ENCODE measurements around the gene MEIS2.
A peak's percentile ranks its signal among the peaks of the same experiment; 100 is the strongest.

The MEIS2 gene

GRCh38 chr15:37019479-37020433 lies 80.6 kb downstream of the MEIS2 start:
- no peak overlapping the region for H3K4me3 ChIP-seq (ENCODE audit: low read depth, low read length)
- DNase-seq (ENCODE audit: low read depth): no peak

DNA sequence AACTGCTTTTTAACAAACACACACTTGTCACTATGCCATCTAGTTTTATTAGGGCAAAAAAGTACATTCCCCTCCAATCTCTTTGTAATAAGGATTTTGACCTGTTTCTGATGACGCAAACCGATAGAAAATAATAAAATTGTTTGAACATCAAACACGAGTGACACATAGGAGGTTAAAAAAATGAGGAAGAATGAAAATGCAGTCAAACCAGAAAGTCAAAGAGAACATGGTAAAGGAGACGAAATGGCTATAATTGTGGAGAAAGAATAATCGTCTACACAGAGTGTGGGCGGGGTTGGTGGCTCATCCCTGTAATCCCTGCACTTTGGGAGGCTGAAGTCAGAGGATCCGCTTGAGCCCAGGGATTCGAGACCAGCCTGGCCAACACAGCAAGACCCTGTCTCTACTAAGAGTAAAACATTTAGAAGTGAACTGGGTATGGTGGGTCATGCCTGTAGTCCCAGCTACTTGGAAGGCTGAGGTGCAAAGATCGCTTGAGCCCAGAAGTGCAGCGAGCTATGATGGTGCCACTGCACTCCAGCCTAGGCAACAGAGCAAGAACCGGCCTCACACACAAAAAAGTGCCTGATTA lies 83.2 kb downstream of the MEIS2 start:
- no peak overlapping the region for H3K4me3 ChIP-seq (ENCODE audit: low read depth, low read length)
- DNase-seq (ENCODE audit: low read depth): no peak

DNA sequence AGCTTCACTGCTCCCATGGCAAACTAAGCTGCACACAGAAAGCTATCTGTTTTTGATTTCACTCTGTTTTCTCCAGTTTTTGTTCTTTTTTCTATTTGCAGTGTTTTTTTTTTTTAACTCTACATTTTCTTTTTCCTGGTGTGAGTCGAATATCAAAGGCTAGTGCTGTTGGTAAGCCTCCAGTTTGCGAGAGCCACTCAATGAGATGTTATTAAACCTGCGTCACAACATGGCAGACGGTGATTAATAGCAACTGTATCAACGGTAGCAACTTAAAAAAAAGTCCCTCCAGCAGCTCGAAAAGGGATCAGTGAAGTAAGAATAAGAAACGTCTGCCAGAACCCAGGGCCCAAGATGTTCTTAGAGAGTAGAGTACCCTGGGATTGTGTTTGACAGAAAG lies 84.1 kb downstream of the MEIS2 start:
- DNase-seq (ENCODE audit: low read depth): peak; percentile 75
- H3K4me3 ChIP-seq (ENCODE audit: low read depth, low read length): no peak overlapping the region

GRCh38 chr15:37015451-37015850 lies 84.9 kb downstream of the MEIS2 start:
- no peak for DNase-seq (ENCODE audit: low read depth)
- no peak overlapping the region for H3K4me3 ChIP-seq (ENCODE audit: low read depth, low read length)

DNA sequence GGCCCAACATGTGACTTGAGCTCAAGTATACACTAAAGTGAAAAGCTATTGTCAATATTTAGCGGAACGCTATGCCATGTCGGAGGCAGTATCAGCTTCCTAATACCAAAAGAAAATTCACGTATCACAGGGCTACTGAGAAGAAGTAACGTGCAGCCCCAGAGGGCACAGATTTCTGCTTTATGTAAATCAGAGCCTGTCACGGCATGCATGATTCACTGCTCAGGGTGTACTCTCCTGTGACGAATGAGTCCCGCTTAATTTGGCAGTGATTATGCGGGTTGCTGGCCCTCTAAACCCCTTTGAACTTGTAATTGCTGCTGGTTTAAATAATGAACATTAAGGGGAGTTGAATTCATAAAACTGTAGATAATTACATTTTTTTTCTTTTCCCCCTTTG lies 85.3 kb downstream of the MEIS2 start:
- no peak overlapping the region for H3K4me3 ChIP-seq (ENCODE audit: low read depth, low read length)
- DNase-seq (ENCODE audit: low read depth): no peak

GRCh38 chr15:37014566-37014965 lies 85.8 kb downstream of the MEIS2 start:
- no peak overlapping the region for H3K4me3 ChIP-seq (ENCODE audit: low read depth, low read length)
- no peak for DNase-seq (ENCODE audit: low read depth)

- no peak overlapping the region for H3K4me3 ChIP-seq (ENCODE audit: low read depth, low read length)
- no peak for DNase-seq (ENCODE audit: low read depth)
Measured at GRCh38 chr15:37014137-37014536, 86.2 kb downstream of the MEIS2 start.

GRCh38 chr15:37010595-37010994 lies 89.8 kb downstream of the MEIS2 start:
- H3K4me3 ChIP-seq (ENCODE audit: low read depth, low read length): no peak overlapping the region
- DNase-seq (ENCODE audit: low read depth): no peak

DNA sequence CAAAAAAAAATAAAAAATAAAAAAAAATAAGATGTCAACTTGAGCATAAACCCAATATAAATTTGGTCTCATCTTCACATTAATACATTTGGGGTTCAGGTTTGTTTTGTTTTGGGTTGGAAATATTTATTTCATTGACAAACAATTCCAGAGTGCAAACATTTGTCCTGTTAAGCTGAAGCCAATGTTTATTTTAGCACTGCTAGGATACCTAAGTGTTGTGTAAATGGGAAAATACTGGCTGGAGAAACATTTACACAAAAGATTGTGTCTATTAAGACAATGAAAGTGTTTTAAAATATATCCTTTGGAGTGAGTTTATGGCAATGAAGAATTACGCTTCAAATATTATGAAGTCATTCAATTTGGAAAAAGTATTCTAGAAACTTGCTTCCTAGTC lies 91.1 kb downstream of the MEIS2 start:
- no peak for DNase-seq (ENCODE audit: low read depth)
- no peak overlapping the region for H3K4me3 ChIP-seq (ENCODE audit: low read depth, low read length)

DNA sequence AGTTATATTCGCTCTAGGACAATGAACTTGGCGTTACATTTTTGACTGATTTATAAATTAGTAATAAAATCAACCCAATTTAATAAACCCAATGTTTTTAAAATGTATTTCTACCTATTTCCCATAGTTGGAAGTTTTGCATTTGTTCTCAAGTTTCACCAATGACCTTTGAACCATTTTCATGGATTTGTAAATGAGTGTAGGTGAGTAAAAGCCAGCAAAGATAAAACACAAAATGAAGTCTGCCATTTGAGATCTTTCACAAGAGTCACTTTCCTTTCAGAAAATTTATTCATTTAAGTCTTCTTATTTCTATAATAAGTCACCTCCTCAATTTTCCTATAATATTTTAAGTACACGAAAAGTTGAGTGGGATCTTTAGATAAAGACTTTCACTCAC lies 92.1 kb downstream of the MEIS2 start:
- H3K4me3 ChIP-seq (ENCODE audit: low read depth, low read length): no peak overlapping the region
- DNase-seq (ENCODE audit: low read depth): no peak

DNA sequence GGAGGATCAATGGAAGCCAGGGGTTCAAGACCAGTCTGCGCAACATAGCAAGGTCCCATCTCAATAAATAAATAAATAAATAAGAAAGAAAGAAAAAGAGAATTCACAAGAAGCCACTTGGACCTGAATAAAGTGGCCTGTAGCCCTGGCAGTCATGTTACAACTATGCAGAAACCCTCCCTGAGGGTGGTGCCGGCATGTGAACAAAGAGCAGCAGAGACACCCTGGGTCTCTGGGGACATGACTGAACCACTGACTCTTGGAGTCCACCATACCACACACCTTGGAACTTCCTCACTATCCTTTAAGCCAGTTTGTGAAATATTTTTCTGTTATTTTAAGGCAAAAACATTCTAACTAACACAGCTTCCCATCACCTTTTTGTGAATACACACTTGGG lies 93.0 kb downstream of the MEIS2 start:
- DNase-seq (ENCODE audit: low read depth): no peak
- no peak overlapping the region for H3K4me3 ChIP-seq (ENCODE audit: low read depth, low read length)

DNA sequence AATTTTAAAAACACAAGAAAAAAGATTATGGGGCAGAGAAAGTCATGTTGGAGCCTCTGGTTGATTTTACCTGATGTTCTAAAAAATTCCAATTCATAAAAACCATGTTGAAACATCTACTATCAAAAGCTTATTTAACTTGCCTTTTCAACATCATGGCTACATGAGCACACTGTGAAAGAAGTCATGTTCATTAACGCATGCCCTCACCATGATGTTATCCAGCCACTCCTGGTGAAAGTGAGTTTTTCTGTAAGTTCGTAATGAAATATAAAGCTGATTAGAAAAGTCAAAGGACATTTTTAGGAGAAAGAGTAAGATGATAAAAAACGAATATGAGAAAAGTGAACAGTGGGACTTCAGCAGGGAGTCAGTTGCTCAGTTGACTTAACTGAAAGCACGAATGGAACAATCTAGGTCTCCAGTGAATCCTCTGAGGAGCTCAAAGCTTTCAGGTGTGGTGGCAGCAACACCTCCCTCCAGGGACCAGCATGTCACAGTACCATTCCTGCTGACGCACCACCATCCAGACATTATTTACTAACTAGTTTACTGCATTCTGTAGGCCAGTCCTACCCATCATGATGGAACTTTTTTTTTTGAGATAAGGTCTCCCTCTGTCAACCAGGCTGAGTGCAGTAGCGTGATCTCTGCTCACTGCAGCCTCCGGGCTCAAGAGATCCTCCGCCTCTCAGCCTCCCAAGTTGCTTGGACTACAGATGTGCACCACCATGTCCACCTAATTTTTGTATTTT lies 95.2 kb downstream of the MEIS2 start:
- no peak for DNase-seq (ENCODE audit: low read depth)

GRCh38 chr15:37004373-37004869 lies 95.9 kb downstream of the MEIS2 start:
- H3K4me3 ChIP-seq (ENCODE audit: low read depth, low read length): no peak overlapping the region
- DNase-seq (ENCODE audit: low read depth): no peak

More for the DNA sequence above, 95.2 kb downstream of the MEIS2 start:
- no peak overlapping the region for H3K4me3 ChIP-seq (ENCODE audit: low read depth, low read length)

DNA sequence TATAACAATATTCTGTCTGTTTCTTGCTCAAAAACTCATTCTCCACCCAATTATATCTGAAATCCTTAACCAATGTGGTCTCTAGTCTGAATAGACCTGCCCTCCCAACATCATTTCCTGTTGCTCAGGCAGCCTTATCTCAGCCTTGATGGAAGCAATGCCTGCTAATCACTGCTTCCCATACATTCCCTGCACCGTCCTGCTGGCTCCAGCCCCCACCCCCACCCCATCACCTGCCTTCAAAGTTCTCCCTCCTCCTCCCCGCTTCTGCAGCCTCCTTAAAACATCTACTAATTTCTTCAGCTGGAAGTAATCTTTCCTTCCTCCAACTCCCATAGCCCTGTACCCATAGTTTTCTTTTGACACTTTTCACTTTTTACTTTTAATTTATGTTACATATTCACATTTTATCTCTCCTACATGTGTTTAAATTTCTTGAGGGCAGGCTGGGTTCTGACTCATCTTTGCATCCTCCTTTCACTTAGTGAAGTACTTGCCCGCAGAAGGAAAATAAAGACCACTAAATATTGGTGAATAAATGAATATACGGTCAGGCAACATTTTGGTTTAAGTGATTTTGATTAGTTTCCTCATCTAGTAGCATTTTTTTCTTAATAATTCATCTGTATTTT lies 98.2 kb downstream of the MEIS2 start:
- DNase-seq (ENCODE audit: low read depth): no peak
- no peak overlapping the region for H3K4me3 ChIP-seq (ENCODE audit: low read depth, low read length)

GRCh38 chr15:37001417-37001816 lies 98.9 kb downstream of the MEIS2 start:
- no peak for DNase-seq (ENCODE audit: low read depth)
- no peak overlapping the region for H3K4me3 ChIP-seq (ENCODE audit: low read depth, low read length)

DNA sequence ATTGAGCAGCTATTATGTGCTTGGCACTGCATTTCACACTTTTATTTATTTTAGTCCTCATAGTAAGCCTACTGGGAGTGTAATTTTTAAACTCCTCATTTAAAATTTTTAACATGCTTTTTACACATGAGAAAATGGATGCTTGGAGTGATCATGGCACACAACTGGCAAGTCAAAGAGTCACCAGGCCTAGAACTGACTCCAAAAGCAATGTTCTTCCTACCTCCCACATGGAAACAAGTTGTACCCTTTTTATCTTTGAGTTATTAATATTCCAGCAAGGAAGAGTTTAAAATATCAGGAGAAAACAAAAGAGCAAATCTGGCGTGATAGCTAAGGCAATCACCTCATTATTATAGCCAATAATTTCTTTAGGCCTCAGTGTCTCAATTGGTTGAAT lies 100.6 kb downstream of the MEIS2 start:
- no peak for DNase-seq (ENCODE audit: low read depth)
- H3K4me3 ChIP-seq (ENCODE audit: low read depth, low read length): no peak overlapping the region

DNA sequence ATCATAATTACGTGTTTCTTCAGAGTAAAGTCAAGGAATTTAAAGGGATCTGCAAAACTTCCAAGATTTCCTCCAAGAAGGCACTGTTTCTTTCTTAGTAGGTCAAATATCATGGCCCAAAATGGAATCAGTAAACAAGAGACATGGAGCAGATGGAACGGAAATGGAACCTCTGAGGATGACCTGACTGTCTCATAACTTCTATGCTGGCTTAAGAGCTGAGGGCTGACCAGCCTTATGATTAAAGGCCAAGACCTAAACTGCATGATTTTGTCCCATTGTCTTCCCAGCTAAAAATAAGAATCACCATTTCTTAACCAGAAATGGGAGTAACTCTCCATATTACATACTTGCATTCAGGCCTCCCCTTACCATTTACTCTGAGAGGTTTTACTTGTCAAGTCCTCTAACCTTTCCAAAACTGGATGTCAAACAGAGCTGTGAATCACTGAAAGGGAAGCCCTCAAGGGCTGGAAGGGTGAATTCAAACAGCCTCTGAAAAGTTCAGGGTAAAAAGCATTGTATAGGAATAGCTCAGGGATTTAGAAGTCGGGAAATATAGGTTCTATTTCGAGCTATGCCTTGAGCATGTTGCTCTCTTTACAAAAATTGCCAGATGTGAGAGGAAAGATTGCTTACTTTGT lies 103.7 kb downstream of the MEIS2 start:
- H3K4me3 ChIP-seq (ENCODE audit: low read depth, low read length): no peak overlapping the region
- DNase-seq (ENCODE audit: low read depth): no peak

GRCh38 chr15:36996121-36996520 lies 104.2 kb downstream of the MEIS2 start:
- DNase-seq (ENCODE audit: low read depth): no peak
- no peak overlapping the region for H3K4me3 ChIP-seq (ENCODE audit: low read depth, low read length)

GRCh38 chr15:36994790-36995189 lies 105.6 kb downstream of the MEIS2 start:
- no peak for DNase-seq (ENCODE audit: low read depth)
- H3K4me3 ChIP-seq (ENCODE audit: low read depth, low read length): no peak overlapping the region

All from skeletal muscle cell (primary cell).